ENCODE data around the gene IGF2R.

Gene IGF2R

GRCh38 chr6:160142115-160142715, 173.3 kb downstream of the IGF2R start:
- no peak for DNase-seq

- DNase-seq = no peak
Observed at GRCh38 chr6:160146454-160147145, 177.7 kb downstream of the IGF2R start.

GRCh38 chr6:160147146-160147536, 178.3 kb downstream of the IGF2R start:
- DNase-seq = no peak

- DNase-seq = no peak
Observed at GRCh38 chr6:160154471-160154870, 185.6 kb downstream of the IGF2R start.

- DNase-seq = no peak
Observed at GRCh38 chr6:160156842-160157241, 188.0 kb downstream of the IGF2R start.

- DNase-seq = no peak
Observed at GRCh38 chr6:160160450-160160849, 191.6 kb downstream of the IGF2R start.
